HEK293T (cell line): ENCODE measurements around the gene GTSE1.

Experiments
- BHLHE40 ChIP-seq: fragments of 450-650 bp; IDR thresholded peaks from 2 replicates; pipeline ENCODE4 v1.6.1; 2016; ENCODE audit warnings: mild to moderate bottlenecking, moderate library complexity, borderline replicate concordance
- ELF4 ChIP-seq: fragments of 450-650 bp; IDR thresholded peaks from 2 replicates; pipeline ENCODE4 v1.6.1; 2017; ENCODE audit warnings: antibody characterized with exemption
- FOXK2 ChIP-seq: fragments of 450-650 bp; IDR thresholded peaks from 2 replicates; pipeline ENCODE4 v1.6.1; 2016; ENCODE audit warnings: mild to moderate bottlenecking
- FOXM1 ChIP-seq: fragments of 450-650 bp; IDR thresholded peaks from 2 replicates; pipeline ENCODE4 v1.6.1; 2017; ENCODE audit warnings: mild to moderate bottlenecking, borderline replicate concordance
- HDGF ChIP-seq: fragments of 450-650 bp; IDR thresholded peaks from 2 replicates; pipeline ENCODE4 v1.6.1; 2017; ENCODE audit warnings: antibody characterized with exemption, borderline replicate concordance
- L3MBTL2 ChIP-seq: fragments of 450-650 bp; conservative IDR thresholded peaks from 2 replicates; pipeline ENCODE4 v1.6.1; 2016; ENCODE audit warnings: mild to moderate bottlenecking
- SP1 ChIP-seq: fragments of 450-650 bp; IDR thresholded peaks from 2 replicates; pipeline ENCODE4 v1.6.1; 2017
- SUZ12 ChIP-seq: fragments of 450-650 bp; IDR thresholded peaks from 2 replicates; pipeline ENCODE4 v1.6.1; 2016; ENCODE audit warnings: mild to moderate bottlenecking
- ZNF384 ChIP-seq: fragments of 450-650 bp; IDR thresholded peaks from 2 replicates; pipeline ENCODE4 v1.6.1; 2016

DNA sequence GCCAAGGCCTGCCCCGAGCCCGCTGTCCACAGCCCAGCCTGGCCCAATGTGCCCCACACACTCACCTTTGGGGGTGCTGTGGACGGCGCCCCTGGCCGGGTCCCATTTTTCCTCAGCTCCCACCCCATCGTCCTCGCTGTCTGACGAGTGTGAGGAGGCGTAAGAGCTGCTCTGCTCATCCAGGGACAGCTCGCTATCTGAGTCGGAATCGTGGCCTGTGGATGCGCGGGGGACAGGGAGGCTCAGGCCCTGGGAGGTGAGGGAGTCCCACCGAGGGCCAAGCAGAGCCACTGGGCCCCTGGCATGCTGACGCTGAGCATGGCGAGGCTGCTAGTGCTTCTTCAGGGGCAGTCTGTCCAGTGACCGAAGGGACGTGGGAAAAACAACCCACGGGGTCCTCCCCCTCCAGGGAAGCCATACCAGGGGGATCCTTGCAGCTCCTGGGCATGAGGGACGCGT lies 68.5 kb downstream of the GTSE1 start:
- TF ChIP-seq BHLHE40 = no peak
- no peak for TF ChIP-seq L3MBTL2
- TF ChIP-seq FOXM1 = no peak
- TF ChIP-seq SP1 = no peak
- no peak for TF ChIP-seq SUZ12
- no peak for TF ChIP-seq ZNF384
- TF ChIP-seq FOXK2 = no peak
- no peak for TF ChIP-seq ELF4
- TF ChIP-seq HDGF = no peak
